Measurements from ENCODE around the gene ABCC11.

The ABCC11 gene

DNA sequence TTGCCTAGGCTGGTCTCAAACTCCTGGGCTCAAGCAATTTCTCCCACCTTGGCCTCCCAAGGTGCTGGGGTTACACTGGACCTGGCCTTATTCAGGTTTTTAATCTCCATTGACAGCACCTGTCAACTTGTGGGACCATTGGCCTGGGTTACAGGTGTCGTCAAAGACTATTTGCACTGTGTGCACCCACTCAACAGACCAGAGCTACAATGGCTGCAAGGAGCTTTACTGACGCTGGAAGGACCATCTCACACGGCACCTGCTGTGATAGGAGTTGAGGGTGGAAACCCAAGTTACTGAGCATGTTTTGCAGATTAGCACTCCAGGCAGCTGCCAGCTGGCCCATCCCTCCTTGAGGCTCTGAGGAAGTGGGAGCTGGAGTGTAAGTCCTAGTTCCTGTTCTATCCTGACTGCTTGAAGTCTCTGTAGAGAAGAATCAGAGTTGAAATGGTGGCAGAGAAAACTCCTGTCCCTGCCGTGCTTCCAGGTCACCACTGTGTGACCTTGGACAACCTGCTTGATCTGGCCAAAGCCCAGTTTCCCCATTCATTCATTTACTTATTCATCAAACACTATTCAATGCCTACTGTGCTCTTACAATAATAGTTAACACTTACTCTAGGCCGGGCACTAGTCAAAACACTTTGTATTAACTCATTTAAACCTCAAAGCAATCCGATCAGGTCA is 45.7 kb downstream of the ABCC11 start:
- H3F3A ChIP-seq (ENCODE audit: insufficient read depth) = no peaks in the 10 kb centered on the region
- no peak overlapping the region for H3K4me3 ChIP-seq (ENCODE audit: insufficient read depth, low read length, poor library complexity, severe bottlenecking)
- H4K20me1 ChIP-seq (ENCODE audit: low read depth, low read length) = no peaks in the 10 kb centered on the region
- H3K79me2 ChIP-seq (ENCODE audit: insufficient read depth, low read length) = no peaks in the 10 kb centered on the region
- H2AFZ ChIP-seq (ENCODE audit: low read depth, low read length, severe bottlenecking) = no peak overlapping the region
- no peak overlapping the region for H3K4me2 ChIP-seq (ENCODE audit: low read depth, low read length, poor library complexity, severe bottlenecking)
- no peaks in the 10 kb centered on the region for H3K36me3 ChIP-seq (ENCODE audit: low read length)
- no peak overlapping the region for H3K9ac ChIP-seq (ENCODE audit: low read length)
- no peaks in the 10 kb centered on the region for H3K27me3 ChIP-seq (ENCODE audit: low read length)
- H3K9me2 ChIP-seq (replicated peaks; ENCODE audit: insufficient read depth, low read length) = no peaks in the 10 kb centered on the region
- H3K27ac ChIP-seq (ENCODE audit: low read depth, low read length) = no peak overlapping the region
- H3K9me3 ChIP-seq (ENCODE audit: insufficient read depth, low read length) = no peaks in the 10 kb centered on the region
- TF ChIP-seq EZH2phosphoT487 (conservative IDR thresholded peaks at IDR 0.05; ENCODE audit: low read length) = no peak
- TF ChIP-seq, protein P1, sequence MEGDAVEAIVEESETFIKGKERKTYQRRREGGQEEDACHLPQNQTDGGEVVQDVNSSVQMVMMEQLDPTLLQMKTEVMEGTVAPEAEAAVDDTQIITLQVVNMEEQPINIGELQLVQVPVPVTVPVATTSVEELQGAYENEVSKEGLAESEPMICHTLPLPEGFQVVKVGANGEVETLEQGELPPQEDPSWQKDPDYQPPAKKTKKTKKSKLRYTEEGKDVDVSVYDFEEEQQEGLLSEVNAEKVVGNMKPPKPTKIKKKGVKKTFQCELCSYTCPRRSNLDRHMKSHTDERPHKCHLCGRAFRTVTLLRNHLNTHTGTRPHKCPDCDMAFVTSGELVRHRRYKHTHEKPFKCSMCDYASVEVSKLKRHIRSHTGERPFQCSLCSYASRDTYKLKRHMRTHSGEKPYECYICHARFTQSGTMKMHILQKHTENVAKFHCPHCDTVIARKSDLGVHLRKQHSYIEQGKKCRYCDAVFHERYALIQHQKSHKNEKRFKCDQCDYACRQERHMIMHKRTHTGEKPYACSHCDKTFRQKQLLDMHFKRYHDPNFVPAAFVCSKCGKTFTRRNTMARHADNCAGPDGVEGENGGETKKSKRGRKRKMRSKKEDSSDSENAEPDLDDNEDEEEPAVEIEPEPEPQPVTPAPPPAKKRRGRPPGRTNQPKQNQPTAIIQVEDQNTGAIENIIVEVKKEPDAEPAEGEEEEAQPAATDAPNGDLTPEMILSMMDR (IDR thresholded peaks at IDR 0.05; ENCODE audit: insufficient read depth, low read length, poor library complexity, severe bottlenecking) = no peak

DNA sequence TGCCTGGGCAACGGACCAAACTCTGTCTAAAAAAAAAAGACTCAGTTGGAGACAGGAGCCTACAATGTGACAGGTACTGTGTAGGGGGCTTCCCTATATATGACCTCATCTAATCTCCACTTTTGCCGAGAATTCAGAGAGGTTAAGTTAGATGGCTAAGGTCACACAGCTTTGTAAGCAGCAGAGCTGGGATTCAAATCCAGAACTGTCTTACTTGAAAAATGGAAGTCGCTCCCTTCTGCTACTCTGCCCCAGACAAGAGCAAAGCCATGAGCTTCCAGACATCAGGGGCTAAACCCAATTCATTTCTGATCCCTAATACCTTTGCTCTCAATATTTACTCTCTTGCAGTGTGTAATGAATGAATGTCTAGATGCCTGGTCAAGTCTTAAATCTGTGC is 50.0 kb downstream of the ABCC11 start:
- Histone ChIP-seq H3K9me3 (ENCODE audit: insufficient read depth, low read length) (no peaks in the 10 kb centered on the region), H3K27ac (ENCODE audit: low read depth, low read length) (no peak overlapping the region), H2AFZ (ENCODE audit: low read depth, low read length, severe bottlenecking) (no peak overlapping the region), H3F3A (ENCODE audit: insufficient read depth) (no peaks in the 10 kb centered on the region), H3K27me3 (ENCODE audit: low read length) (no peaks in the 10 kb centered on the region), H3K36me3 (ENCODE audit: low read length) (no peaks in the 10 kb centered on the region), H3K9me2 (replicated peaks; ENCODE audit: insufficient read depth, low read length) (no peaks in the 10 kb centered on the region), H3K4me2 (ENCODE audit: low read depth, low read length, poor library complexity, severe bottlenecking) (no peak overlapping the region), H4K20me1 (ENCODE audit: low read depth, low read length) (no peaks in the 10 kb centered on the region), H3K4me3 (ENCODE audit: insufficient read depth, low read length, poor library complexity, severe bottlenecking) (no peak overlapping the region), H3K9ac (ENCODE audit: low read length) (no peak overlapping the region), H3K79me2 (ENCODE audit: insufficient read depth, low read length) (no peaks in the 10 kb centered on the region)
- no peak for TF ChIP-seq EZH2phosphoT487 (conservative IDR thresholded peaks at IDR 0.05; ENCODE audit: low read length)
- TF ChIP-seq, protein P1 (IDR thresholded peaks at IDR 0.05; ENCODE audit: insufficient read depth, low read length, poor library complexity, severe bottlenecking) = no peak

DNA sequence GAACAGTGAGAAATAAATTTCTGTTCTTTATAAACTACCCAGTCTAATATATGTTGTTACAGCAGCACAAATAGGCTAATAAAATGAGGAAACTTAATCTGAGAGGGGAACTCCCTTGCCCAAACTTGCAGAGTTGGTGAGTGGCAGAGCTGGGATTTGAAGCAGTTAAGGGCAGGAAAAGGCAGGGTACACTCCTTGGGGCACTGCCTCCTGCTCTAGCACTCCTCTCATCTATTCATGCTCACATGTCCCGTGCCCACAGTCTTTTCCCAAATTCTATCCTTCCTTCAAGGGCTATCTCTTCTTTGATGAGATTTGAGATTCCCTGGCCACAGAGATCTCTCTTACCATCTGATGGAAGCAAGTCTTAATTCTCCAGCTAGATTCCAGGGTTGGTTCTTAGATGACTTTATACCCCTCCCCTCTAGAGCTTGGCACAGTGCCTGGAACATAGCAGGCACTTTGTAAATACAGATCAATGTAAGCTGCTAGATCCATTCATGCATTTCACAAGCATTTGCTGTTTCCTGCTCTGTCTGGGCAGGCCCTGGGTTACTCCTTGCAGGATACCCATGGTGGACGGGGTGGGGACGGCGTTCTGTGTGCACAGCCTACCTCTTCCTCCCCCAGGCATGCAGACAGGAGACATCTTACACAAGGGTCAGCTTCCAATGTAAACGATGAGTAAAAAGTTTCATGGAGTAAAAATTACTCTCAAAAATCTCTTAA is 52.3 kb downstream of the ABCC11 start:
- H3K4me3 ChIP-seq (ENCODE audit: insufficient read depth, low read length, poor library complexity, severe bottlenecking) = no peak overlapping the region
- no peaks in the 10 kb centered on the region for H3K9me2 ChIP-seq (replicated peaks; ENCODE audit: insufficient read depth, low read length)
- no peaks in the 10 kb centered on the region for H3K79me2 ChIP-seq (ENCODE audit: insufficient read depth, low read length)
- no peaks in the 10 kb centered on the region for H3F3A ChIP-seq (ENCODE audit: insufficient read depth)
- H4K20me1 ChIP-seq (ENCODE audit: low read depth, low read length) = no peaks in the 10 kb centered on the region
- H3K36me3 ChIP-seq (ENCODE audit: low read length) = no peaks in the 10 kb centered on the region
- TF ChIP-seq, protein P1 (IDR thresholded peaks at IDR 0.05; ENCODE audit: insufficient read depth, low read length, poor library complexity, severe bottlenecking) = no peak
- TF ChIP-seq EZH2phosphoT487 (conservative IDR thresholded peaks at IDR 0.05; ENCODE audit: low read length) = no peak
- no peak overlapping the region for H2AFZ ChIP-seq (ENCODE audit: low read depth, low read length, severe bottlenecking)
- H3K27ac ChIP-seq (ENCODE audit: low read depth, low read length) = no peak overlapping the region
- no peaks in the 10 kb centered on the region for H3K27me3 ChIP-seq (ENCODE audit: low read length)
- H3K9me3 ChIP-seq (ENCODE audit: insufficient read depth, low read length) = no peaks in the 10 kb centered on the region
- no peak overlapping the region for H3K9ac ChIP-seq (ENCODE audit: low read length)
- H3K4me2 ChIP-seq (ENCODE audit: low read depth, low read length, poor library complexity, severe bottlenecking) = no peak overlapping the region

All from SU-DHL-6 (cell line).